Gastroesophageal sphincter (tissue), 3 donors: ENCODE results near the gene TMEM117.
"Not testable (repeated sequence)": the region's sequence is repeated elsewhere in the genome, so short reads cannot be mapped to it uniquely, and the experiment has no call there.

Experiments used
- CTCF ChIP-seq, 4 experiments: fragments of 200-600 bp in 2 of 4; fragments of 450-650 bp in 2 of 4; sonication (generic) in 1 of 4; IDR thresholded peaks; one replicate each; pipeline ENCODE4 v1.5.1; 2017 to 2019; ENCODE audit warnings: antibody characterized with exemption in 4 of 4, mild to moderate bottlenecking in 2 of 4, moderate library complexity in 2 of 4
- POLR2A ChIP-seq, 2 donors: fragments of 450-650 bp; IDR thresholded peaks; one replicate each; pipeline ENCODE4 v1.6.1; 2017; ENCODE audit warnings: antibody characterized with exemption in 2 of 2, mild to moderate bottlenecking in 2 of 2, moderate library complexity in 1 of 2
- POLR2AphosphoS5 ChIP-seq: sonication (generic); formaldehyde crosslinking; IDR thresholded peaks from one replicate; pipeline ENCODE4 v1.6.1; 2017; ENCODE audit warnings: antibody characterized with exemption

- not testable (repeated sequence) for TF ChIP-seq CTCF (IDR thresholded peaks at IDR 0.05); POLR2AphosphoS5; POLR2A (IDR thresholded peaks at IDR 0.05)
Measured at GRCh38 chr12:43864557-43864956, 28.7 kb downstream of the TMEM117 start.
